NB4 (cell line): ENCODE measurements around the gene TEX2.
A peak's percentile ranks its signal among the peaks of the same experiment; 100 is the strongest.

Source experiments
- DNase-seq: peaks from one replicate; pipeline ENCODE4 v3.0.0; 2010; ENCODE audit warnings: low read depth
- H3K4me3 ChIP-seq: one replicate; pipeline ENCODE4 v1.5.1; 2011; ENCODE audit warnings: mild to moderate bottlenecking, low read depth, low read length, moderate library complexity
- MYC ChIP-seq: IDR thresholded peaks from 2 replicates; pipeline ENCODE4 v1.6.1; 2011; ENCODE audit warnings: low read depth, low read length
- POLR2A ChIP-seq: IDR thresholded peaks from 2 replicates; pipeline ENCODE4 v1.6.1; 2011; ENCODE audit warnings: mild to moderate bottlenecking; ENCODE audit not compliant: insufficient read length; ENCODE audit errors: extremely low read depth
- TF ChIP-seq, protein P1 (sequence below): IDR thresholded peaks from 2 replicates; pipeline ENCODE4 v1.6.1; 2011; ENCODE audit warnings: low read depth, low read length
- TF ChIP-seq, protein P2 (sequence below): IDR thresholded peaks from one replicate; pipeline ENCODE4 v1.5.1; 2012; ENCODE audit warnings: low read depth, low read length

The TEX2 gene

DNA sequence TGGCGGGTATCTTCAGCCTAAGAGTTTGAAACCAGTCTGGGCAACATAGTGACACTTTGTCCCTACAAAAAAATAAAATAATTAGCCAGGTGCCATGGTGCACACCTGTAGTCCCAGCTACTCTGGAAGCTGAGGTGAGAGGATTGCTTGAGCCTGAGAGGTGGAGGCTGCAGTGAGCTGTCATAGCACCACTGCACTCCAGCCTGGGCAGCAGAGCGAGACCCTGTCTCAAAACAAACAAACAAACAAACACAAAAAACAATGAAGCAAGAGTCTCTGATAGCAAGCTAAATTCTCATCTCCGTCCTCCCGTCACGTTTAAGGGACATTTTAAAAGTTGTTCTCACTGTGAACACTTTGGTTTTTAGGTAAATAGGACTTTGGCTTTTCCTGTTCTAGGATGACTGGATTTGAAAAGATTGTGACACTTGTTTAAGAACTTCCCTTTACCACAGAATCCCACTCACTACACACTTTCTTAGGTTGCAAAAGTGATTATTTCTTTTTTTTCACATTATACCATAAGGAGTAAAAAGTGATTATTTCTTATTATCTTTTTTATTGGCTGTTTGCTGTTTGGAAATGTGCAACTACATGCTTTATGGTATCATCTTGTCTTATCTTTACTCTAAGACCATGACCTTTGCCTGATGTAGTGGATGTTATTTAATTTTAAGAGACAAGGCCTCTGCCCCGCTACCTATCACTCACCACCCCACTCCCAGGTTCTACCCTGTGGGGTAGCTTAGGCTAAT is 128.7 kb downstream of the TEX2 start:
- H3K4me3 ChIP-seq = no peak overlapping the region
- DNase-seq = no peak
- TF ChIP-seq, protein P1, sequence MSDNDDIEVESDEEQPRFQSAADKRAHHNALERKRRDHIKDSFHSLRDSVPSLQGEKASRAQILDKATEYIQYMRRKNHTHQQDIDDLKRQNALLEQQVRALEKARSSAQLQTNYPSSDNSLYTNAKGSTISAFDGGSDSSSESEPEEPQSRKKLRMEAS = no peak
- TF ChIP-seq POLR2A = no peak
- TF ChIP-seq MYC = no peak
- TF ChIP-seq, protein P2, sequence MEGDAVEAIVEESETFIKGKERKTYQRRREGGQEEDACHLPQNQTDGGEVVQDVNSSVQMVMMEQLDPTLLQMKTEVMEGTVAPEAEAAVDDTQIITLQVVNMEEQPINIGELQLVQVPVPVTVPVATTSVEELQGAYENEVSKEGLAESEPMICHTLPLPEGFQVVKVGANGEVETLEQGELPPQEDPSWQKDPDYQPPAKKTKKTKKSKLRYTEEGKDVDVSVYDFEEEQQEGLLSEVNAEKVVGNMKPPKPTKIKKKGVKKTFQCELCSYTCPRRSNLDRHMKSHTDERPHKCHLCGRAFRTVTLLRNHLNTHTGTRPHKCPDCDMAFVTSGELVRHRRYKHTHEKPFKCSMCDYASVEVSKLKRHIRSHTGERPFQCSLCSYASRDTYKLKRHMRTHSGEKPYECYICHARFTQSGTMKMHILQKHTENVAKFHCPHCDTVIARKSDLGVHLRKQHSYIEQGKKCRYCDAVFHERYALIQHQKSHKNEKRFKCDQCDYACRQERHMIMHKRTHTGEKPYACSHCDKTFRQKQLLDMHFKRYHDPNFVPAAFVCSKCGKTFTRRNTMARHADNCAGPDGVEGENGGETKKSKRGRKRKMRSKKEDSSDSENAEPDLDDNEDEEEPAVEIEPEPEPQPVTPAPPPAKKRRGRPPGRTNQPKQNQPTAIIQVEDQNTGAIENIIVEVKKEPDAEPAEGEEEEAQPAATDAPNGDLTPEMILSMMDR = no peak

DNA sequence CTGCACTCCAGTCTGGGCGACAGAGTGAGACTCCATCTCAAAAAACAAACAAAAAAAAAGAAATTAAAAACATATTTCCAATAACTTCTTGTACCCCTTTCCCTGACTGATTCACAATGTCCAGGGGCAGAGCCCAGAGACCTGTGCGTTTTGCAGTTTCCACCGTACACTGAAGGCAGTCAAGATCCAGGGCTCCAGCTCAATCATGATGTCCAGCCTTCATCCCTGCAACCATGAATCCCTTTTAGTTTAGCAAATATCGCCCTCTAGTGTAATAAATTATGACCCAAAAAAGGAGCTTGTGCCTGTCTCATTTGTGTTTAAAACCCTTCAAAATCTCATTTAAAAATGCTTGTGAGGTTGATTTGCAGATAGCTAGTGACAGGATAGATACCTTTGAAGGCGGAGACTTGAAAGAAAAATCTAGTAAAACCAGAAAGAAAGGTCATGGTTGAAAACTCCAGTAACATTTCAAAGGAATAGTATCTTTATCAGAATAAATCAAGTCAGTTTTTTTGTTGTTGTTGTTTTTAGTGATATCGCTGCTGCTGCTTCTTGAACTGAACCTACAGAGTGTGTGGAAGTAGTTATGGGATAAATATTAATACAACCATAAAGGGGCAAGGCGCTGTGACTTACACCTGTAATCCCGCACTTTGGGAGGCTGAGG is 129.4 kb downstream of the TEX2 start:
- no peak for TF ChIP-seq MYC
- TF ChIP-seq, protein P1 = no peak
- TF ChIP-seq, protein P2 = peak; percentile 7
- DNase-seq = peak; percentile 78

DNA sequence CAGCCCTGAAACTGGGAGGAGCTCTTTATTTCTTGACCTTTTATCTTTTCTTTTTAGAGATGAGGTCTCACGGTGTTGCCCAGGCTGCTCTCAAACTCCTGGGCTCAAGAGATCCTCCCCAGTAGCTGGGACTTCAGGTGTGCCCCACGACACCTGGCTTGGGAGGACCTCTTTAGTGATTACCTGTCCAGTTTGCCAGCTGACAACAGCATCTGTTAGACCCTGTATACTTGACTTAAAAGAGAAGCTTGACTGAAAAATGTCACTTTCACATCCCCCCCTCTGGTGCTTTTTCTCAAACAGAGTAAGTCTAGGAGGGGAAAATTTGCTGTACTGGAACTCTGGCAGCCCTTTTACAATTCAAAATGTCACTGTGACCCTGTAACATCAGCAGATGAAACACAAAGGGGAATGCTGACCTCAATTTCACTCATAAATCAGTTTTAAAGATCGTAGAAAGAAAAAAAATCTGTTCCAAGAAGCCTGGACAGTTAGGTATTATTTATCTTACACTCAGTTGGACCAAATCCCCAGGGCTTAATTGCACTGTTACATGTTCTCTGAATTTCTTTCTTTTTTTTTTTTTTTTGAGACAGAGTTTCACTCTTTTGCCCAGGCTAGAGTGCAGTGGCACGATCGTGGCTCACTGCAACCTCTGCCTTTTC is 131.3 kb downstream of the TEX2 start:
- TF ChIP-seq MYC (no peak), POLR2A (no peak)
- TF ChIP-seq, protein P1 = no peak
- TF ChIP-seq, protein P2 = no peak
- H3K4me3 ChIP-seq = no peak overlapping the region
- DNase-seq = no peak

More for the DNA sequence above, 129.4 kb downstream of the TEX2 start:
- no peak overlapping the region for H3K4me3 ChIP-seq

DNA sequence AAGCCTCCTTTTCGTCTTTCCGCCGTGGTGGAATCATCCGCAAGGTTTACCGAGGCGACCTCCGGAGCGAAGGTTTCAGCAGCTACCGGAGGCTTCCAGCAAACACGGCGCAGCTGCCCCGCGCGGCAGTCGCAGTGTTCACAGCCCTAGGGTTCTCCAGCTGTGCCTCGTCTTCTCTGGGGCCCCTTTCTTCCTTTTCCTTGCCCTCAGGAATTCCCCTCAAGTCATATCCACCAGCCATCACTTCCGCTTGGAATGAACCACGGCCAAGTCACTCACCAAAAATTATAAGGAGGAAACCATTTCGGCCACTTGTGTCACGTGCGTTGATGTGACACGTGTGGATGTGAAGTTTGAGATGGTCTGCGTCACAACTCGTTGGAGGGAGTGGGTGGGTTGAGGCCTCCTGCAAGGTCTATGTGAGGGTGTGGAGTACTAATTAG is 132.5 kb downstream of the TEX2 start:
- H3K4me3 ChIP-seq = no peak overlapping the region
- TF ChIP-seq, protein P1 = no peak
- DNase-seq = no peak

DNA sequence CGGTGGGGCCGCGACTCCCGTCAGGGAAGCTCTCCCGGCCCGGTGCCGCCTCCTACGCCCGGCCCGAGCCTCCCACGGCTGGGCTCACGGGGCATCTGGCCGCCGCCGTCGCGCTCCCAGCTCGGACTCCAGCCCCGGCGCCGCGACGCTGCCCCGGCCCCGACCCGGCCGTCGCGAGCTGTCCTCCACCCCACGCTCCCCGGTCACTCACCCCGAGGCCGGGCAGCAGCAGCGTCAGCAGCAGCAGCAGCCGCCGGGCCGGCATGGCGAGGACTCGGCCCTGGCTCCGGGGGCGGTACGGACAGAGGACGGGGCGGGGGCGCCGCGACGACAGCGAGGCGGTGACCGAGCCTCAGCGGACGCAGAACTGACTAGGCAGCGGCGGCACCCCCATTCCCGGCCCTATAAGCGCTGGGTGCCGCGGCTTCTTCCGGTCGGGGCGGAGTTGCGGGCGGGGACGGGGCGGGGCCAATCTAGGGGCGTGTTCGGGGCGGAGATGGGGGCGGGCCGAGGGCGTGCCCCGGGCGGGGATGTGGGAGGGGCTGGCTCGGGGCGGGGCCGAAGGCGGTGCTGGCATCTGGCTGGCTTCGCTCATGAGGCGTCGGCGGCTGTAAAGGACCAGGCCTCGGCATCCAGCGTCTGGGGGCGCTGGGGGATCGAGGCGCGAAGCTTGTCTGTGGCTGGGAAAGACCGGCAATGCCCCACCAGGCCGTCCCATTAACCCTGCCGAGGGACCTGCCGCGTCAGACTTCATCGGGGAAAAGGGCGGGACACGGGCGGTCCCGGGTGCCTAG is 133.1 kb downstream of the TEX2 start, which contains the start of gene ERN1:
Gene ERN1 (minus strand): TSS at position 380 of the 794 bp plus-strand sequence. CDS start 115 bp downstream, at position 265.
- peak; percentile 92 for DNase-seq
- H3K4me3 ChIP-seq = peak within 1 kb of the TSS; percentile 48

DNA sequence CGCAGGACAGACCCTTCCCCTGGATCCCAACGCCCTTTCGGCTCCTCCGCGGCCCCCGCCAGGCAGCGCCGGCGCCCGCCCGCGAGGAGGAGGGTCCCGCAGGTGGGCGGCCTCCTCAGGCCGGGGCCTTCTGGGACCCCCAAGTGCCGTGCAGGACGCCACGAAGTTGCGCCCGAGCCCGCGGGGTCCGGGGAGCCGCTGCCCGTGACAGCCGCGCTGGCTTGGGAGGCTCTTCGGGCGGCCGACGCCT is 133.6 kb downstream of the TEX2 start:
- TF ChIP-seq, protein P2 = no peak
- TF ChIP-seq MYC = no peak
- TF ChIP-seq POLR2A = no peak
- TF ChIP-seq, protein P1 = no peak; the same call in 1 of the 2 replicates
- H3K4me3 ChIP-seq = peak overlapping the region; percentile 48
- no peak for DNase-seq

More for the DNA sequence above, 133.1 kb downstream of the TEX2 start, which contains the start of gene ERN1:
- TF ChIP-seq, protein P1 = no peak; the same call in 1 of the 2 replicates
- TF ChIP-seq POLR2A = peak; percentile 62
